HCT116 (cell line): ENCODE measurements around the gene FNDC7. TPM values are rescaled to one million over a fixed set of nuclear protein-coding genes. Genes with fewer than 3 reads are reported as not detected.

Experiments used
- ATAC-seq: fragments of 200-7000 bp; cut with Tn5 transposase; 2 replicates; pipeline ENCODE4 v1.9.1; 2020; ENCODE audit warnings: mild to moderate bottlenecking, moderate library complexity
- BruUV-seq: library from RNA; stranded (reverse); fragments of 400-500 nt; replicated peaks from 2 replicates; lab custom pipeline; 2021; lab: Mats Ljungman, UMichigan
- CTCF ChIA-PET: fragments of 300-600 bp; sonication (Branson Sonifier 250); formaldehyde crosslinking; loops from one replicate; lab custom pipeline; 2021; ENCODE audit warnings: antibody characterized with exemption; lab: Charles Lee
- POLR2A ChIA-PET: fragments of 300-600, 350-600 bp; sonication (Branson Sonifier 250); formaldehyde crosslinking; loops from one replicate; lab custom pipeline; 2021; ENCODE audit warnings: antibody characterized with exemption; lab: Charles Lee
- RAD21 ChIA-PET, 2 experiments: fragments of 300-600 bp; sonication (Branson Sonifier 250); formaldehyde crosslinking; loops; one replicate each; lab custom pipeline; 2023; ENCODE audit warnings: low total read pairs in 2 of 2; ENCODE audit not compliant: uncharacterized antibody in 2 of 2, unreplicated experiment in 2 of 2, low non-redundant PET in 1 of 2; lab: Charles Lee
- DNase-seq: peaks from one replicate; pipeline ENCODE4 v3.0.0-alpha.2; 2010; ENCODE audit warnings: low read depth, low spot score
- H2AFZ ChIP-seq: fragments of 200-600 bp; shearing (Covaris generic), sonication (generic); 2 replicates; pipeline ENCODE4 v1.6.1; 2017; ENCODE audit warnings: low read depth, mixed run types, mixed read lengths, antibody characterized with exemption, low read length; ENCODE audit not compliant: poor library complexity, severe bottlenecking
- H3K27ac ChIP-seq: 2 replicates; pipeline ENCODE4 v1.5.1; 2012; ENCODE audit warnings: low read depth, low read length
- H3K27me3 ChIP-seq: fragments of 200-600 bp; sonication (generic); 2 replicates; pipeline ENCODE4 v1.6.1; 2016; ENCODE audit warnings: mixed run types, low read length, mixed read lengths; ENCODE audit not compliant: insufficient read depth
- H3K36me3 ChIP-seq, 2 experiments: fragments of 200-500 bp in 1 of 2; fragments of 200-600 bp in 1 of 2; sonication (Bioruptor generic) in 1 of 2; sonication (generic) in 1 of 2; 2 replicates each; pipeline versions ENCODE4 v1.5.1 to v1.6.1; 2014 to 2016; ENCODE audit warnings: low read length in 2 of 2, inconsistent platforms in 1 of 2, mixed read lengths in 1 of 2, mixed run types in 1 of 2; ENCODE audit not compliant: insufficient read depth in 2 of 2, control insufficient read depth in 1 of 2
- H3K4me1 ChIP-seq, 2 experiments: fragments of 200-600 bp in 1 of 2; sonication (generic) in 1 of 2; 2 replicates each; pipeline versions ENCODE4 v1.5.1 to v1.6.1; 2012 to 2017; ENCODE audit warnings: low read length in 2 of 2, inconsistent platforms in 1 of 2, mild to moderate bottlenecking in 1 of 2, mixed read lengths in 1 of 2, mixed run types in 1 of 2, moderate library complexity in 1 of 2; ENCODE audit not compliant: insufficient read depth in 2 of 2, control insufficient read depth in 1 of 2
- H3K4me2 ChIP-seq: fragments of 200-600 bp; sonication (generic); 2 replicates; pipeline ENCODE4 v1.6.1; 2017; ENCODE audit warnings: mixed run types, low read length, mixed read lengths
- H3K4me3 ChIP-seq, 2 experiments: fragments of 200-600 bp in 1 of 2; sonication (generic) in 1 of 2; replicated peaks in 1 of 2; 2 replicates each; pipeline ENCODE4 v1.5.1; 2011 to 2016; ENCODE audit warnings: low read length in 2 of 2, control low read depth in 1 of 2, low read depth in 1 of 2, mild to moderate bottlenecking in 1 of 2, mixed read lengths in 1 of 2, mixed run types in 1 of 2
- H3K79me2 ChIP-seq: fragments of 200-600 bp; sonication (generic); 2 replicates; pipeline ENCODE4 v1.6.1; 2017; ENCODE audit warnings: mild to moderate bottlenecking, mixed run types, low read length, moderate library complexity, mixed read lengths; ENCODE audit not compliant: insufficient read depth
- H3K9ac ChIP-seq: fragments of 200-600 bp; sonication (generic); 2 replicates; pipeline ENCODE4 v1.6.1; 2016; ENCODE audit warnings: low read length, mixed read lengths
- H3K9me2 ChIP-seq: fragments of 200-600 bp; sonication (generic), shearing (Covaris generic); 2 replicates; pipeline ENCODE4 v1.6.1; 2017; ENCODE audit warnings: mixed run types, mild to moderate bottlenecking, moderate library complexity; ENCODE audit not compliant: insufficient read depth
- H3K9me3 ChIP-seq, 2 experiments: fragments of 200-500 bp in 1 of 2; fragments of 200-600 bp in 1 of 2; sonication (Bioruptor generic) in 1 of 2; sonication (generic) in 1 of 2; 2 replicates each; pipeline ENCODE4 v1.6.1; 2014 to 2017; ENCODE audit warnings: low read length in 2 of 2, mixed read lengths in 2 of 2, inconsistent platforms in 1 of 2, low read depth in 1 of 2, mild to moderate bottlenecking in 1 of 2, mixed run types in 1 of 2, moderate library complexity in 1 of 2; ENCODE audit not compliant: control insufficient read depth in 1 of 2, insufficient read depth in 1 of 2
- H4K20me1 ChIP-seq: fragments of 200-600 bp; sonication (generic), shearing (Covaris generic); 2 replicates; pipeline ENCODE4 v1.6.1; 2017; ENCODE audit warnings: mixed run types, mild to moderate bottlenecking, moderate library complexity; ENCODE audit not compliant: insufficient read depth
- ATF3 ChIP-seq: IDR thresholded peaks from 2 replicates; pipeline ENCODE4 v1.6.1; 2012
- CEBPB ChIP-seq: IDR thresholded peaks from 2 replicates; pipeline ENCODE4 v1.6.1; 2012; ENCODE audit warnings: low read depth
- EGR1 ChIP-seq: IDR thresholded peaks from 2 replicates; pipeline ENCODE4 v1.6.1; 2012; ENCODE audit warnings: low read depth
- ELF1 ChIP-seq: IDR thresholded peaks from 2 replicates; pipeline ENCODE4 v1.6.1; 2012; ENCODE audit warnings: low read depth, borderline replicate concordance
- EZH2 ChIP-seq: fragments of 200-600 bp; sonication (generic); IDR thresholded peaks from 2 replicates; pipeline ENCODE4 v1.6.1; 2017; ENCODE audit warnings: antibody characterized with exemption, mixed run types
- JUND ChIP-seq: IDR thresholded peaks from 2 replicates; pipeline ENCODE4 v1.6.1; 2012
- MAX ChIP-seq: IDR thresholded peaks from 2 replicates; pipeline ENCODE4 v1.6.1; 2012
- POLR2A ChIP-seq: IDR thresholded peaks from 2 replicates; pipeline ENCODE4 v1.7.0; 2011; ENCODE audit warnings: borderline replicate concordance; ENCODE audit not compliant: insufficient read depth, insufficient read length; ENCODE audit errors: extremely low read depth
- REST ChIP-seq: IDR thresholded peaks from 2 replicates; pipeline ENCODE4 v1.6.1; 2012; ENCODE audit warnings: low read depth
- SIN3A ChIP-seq: IDR thresholded peaks from 2 replicates; pipeline ENCODE4 v1.6.1; 2012; ENCODE audit warnings: low read depth
- SP1 ChIP-seq: IDR thresholded peaks from 2 replicates; pipeline ENCODE4 v1.6.1; 2012; ENCODE audit warnings: low read depth
- SRF ChIP-seq: IDR thresholded peaks from 2 replicates; pipeline ENCODE4 v1.6.1; 2012; ENCODE audit warnings: low read depth
- TCF7L2 ChIP-seq: IDR thresholded peaks from 2 replicates; pipeline ENCODE4 v1.7.0; 2011; ENCODE audit warnings: borderline replicate concordance, inconsistent platforms; ENCODE audit not compliant: insufficient read depth, insufficient read length; ENCODE audit errors: extremely low read depth
- ZNF274 ChIP-seq: fragments of 200-500 bp; sonication (Bioruptor generic); IDR thresholded peaks from 2 replicates; pipeline ENCODE4 v1.6.1; 2014; ENCODE audit warnings: mild to moderate bottlenecking, low read depth, low read length, inconsistent platforms
- intact Hi-C: fragments of 100-400 bp; cut with micrococcal nuclease; formaldehyde crosslinking; loops from 2 replicates; pipeline ENCODE4 v1.10.0; 2022
- total RNA-seq: library from RNA; stranded (reverse); gene quantifications from one replicate; pipeline ENCODE4 v1.2.1, GENCODE V29; 2021; ENCODE audit not compliant: unreplicated experiment
- TF ChIP-seq, protein P1 (sequence below): IDR thresholded peaks from 2 replicates; pipeline ENCODE4 v1.6.1; 2011; ENCODE audit warnings: mild to moderate bottlenecking, low read length, moderate library complexity; ENCODE audit not compliant: insufficient replicate concordance; ENCODE audit errors: extremely low read depth

Gene FNDC7
- total RNA-seq, 1 experiment from 2014 or later = 0.10 TPM

- intact Hi-C loops = no loop called here
- Histone ChIP-seq H3K4me3 (no peak overlapping the region), H3K36me3 (peaks cover 7 to 10% of the 10 kb centered on the region in 2 experiments; a peak in 2 of 4 replicates), H3K4me1 (no peaks in the 10 kb centered on the region), H3K27ac (no peak overlapping the region), H3K9me3 (no peaks in the 10 kb centered on the region), H3K4me2 (no peak overlapping the region), H4K20me1 (no peaks in the 10 kb centered on the region), H3K9ac (no peak overlapping the region), H3K9me2 (no peaks in the 10 kb centered on the region), H2AFZ (no peak overlapping the region), H3K79me2 (no peaks in the 10 kb centered on the region), H3K27me3 (no peaks in the 10 kb centered on the region)
- ChIA-PET POLR2A (no interaction called here), CTCF (no interaction called here), RAD21 (no interaction called here)
- ATAC-seq (no peak), DNase-seq (no peak)
- BruUV-seq = no TSS peak
- TF ChIP-seq POLR2A = no peak
- no peak for TF ChIP-seq TCF7L2
- no peak for TF ChIP-seq SIN3A
- no peak for TF ChIP-seq REST
- no peak for TF ChIP-seq JUND
- no peak for TF ChIP-seq SRF
- TF ChIP-seq ATF3 = no peak
- TF ChIP-seq EZH2 = no peak
- TF ChIP-seq CEBPB = no peak
- TF ChIP-seq EGR1 = no peak
- no peak for TF ChIP-seq ELF1
- TF ChIP-seq MAX = no peak
- TF ChIP-seq, protein P1, sequence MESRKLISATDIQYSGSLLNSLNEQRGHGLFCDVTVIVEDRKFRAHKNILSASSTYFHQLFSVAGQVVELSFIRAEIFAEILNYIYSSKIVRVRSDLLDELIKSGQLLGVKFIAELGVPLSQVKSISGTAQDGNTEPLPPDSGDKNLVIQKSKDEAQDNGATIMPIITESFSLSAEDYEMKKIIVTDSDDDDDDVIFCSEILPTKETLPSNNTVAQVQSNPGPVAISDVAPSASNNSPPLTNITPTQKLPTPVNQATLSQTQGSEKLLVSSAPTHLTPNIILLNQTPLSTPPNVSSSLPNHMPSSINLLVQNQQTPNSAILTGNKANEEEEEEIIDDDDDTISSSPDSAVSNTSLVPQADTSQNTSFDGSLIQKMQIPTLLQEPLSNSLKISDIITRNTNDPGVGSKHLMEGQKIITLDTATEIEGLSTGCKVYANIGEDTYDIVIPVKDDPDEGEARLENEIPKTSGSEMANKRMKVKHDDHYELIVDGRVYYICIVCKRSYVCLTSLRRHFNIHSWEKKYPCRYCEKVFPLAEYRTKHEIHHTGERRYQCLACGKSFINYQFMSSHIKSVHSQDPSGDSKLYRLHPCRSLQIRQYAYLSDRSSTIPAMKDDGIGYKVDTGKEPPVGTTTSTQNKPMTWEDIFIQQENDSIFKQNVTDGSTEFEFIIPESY = no peak
- no peak for TF ChIP-seq SP1
- no peak for TF ChIP-seq ZNF274
Observed at GRCh38 chr1:108758796-108759195, 46.1 kb downstream of the FNDC7 start.
